Hepatocyte (in vitro differentiated cells): ENCODE results near the gene CRYBG2. TPM values are rescaled to one million over a fixed set of nuclear protein-coding genes. Genes with fewer than 3 reads are reported as not detected.

Experiments used
- DNase-seq: peaks from one replicate; pipeline ENCODE4 v3.0.0-alpha.2; 2016; ENCODE audit warnings: low spot score
- H2AFZ ChIP-seq: fragments of 200-600 bp; sonication (generic); 2 replicates; pipeline ENCODE4 v1.6.0; 2016; ENCODE audit warnings: antibody characterized with exemption, mild to moderate bottlenecking
- H3K27ac ChIP-seq: fragments of 200-600 bp; sonication (generic); 2 replicates; pipeline ENCODE4 v1.5.1; 2016; ENCODE audit warnings: mild to moderate bottlenecking
- H3K27me3 ChIP-seq: fragments of 200-600 bp; sonication (generic); 2 replicates; pipeline ENCODE4 v1.6.1; 2016
- H3K36me3 ChIP-seq: fragments of 200-600 bp; sonication (generic); replicated peaks from 2 replicates; pipeline ENCODE4 v1.5.1; 2016; ENCODE audit warnings: low read depth; ENCODE audit not compliant: insufficient read depth
- H3K4me1 ChIP-seq: fragments of 200-600 bp; sonication (generic); 2 replicates; pipeline ENCODE4 v1.5.1; 2016; ENCODE audit warnings: mild to moderate bottlenecking, moderate library complexity; ENCODE audit not compliant: insufficient read depth
- H3K4me2 ChIP-seq: fragments of 200-600 bp; sonication (generic); 2 replicates; pipeline ENCODE4 v1.6.0; 2016
- H3K4me3 ChIP-seq: fragments of 200-600 bp; sonication (generic); 2 replicates; pipeline ENCODE4 v1.5.1; 2016; ENCODE audit warnings: mild to moderate bottlenecking
- H3K79me2 ChIP-seq: fragments of 200-600 bp; sonication (generic); 2 replicates; pipeline ENCODE4 v1.6.0; 2017; ENCODE audit warnings: mild to moderate bottlenecking
- H3K9me2 ChIP-seq: fragments of 200-600 bp; sonication (generic); replicated peaks from 2 replicates; pipeline ENCODE4 v1.6.0; 2017; ENCODE audit warnings: mild to moderate bottlenecking; ENCODE audit not compliant: insufficient read depth
- H3K9me3 ChIP-seq: fragments of 200-600 bp; sonication (generic); 2 replicates; pipeline ENCODE4 v1.5.1; 2016; ENCODE audit warnings: low read depth, mild to moderate bottlenecking
- H4K20me1 ChIP-seq: fragments of 200-600 bp; sonication (generic); 2 replicates; pipeline ENCODE4 v1.6.0; 2016; ENCODE audit warnings: mild to moderate bottlenecking; ENCODE audit not compliant: insufficient read depth, poor library complexity, severe bottlenecking
- EZH2 ChIP-seq: fragments of 200-600 bp; sonication (generic); IDR thresholded peaks from 2 replicates; pipeline ENCODE4 v1.6.1; 2016; ENCODE audit warnings: antibody characterized with exemption, mild to moderate bottlenecking, borderline replicate concordance
- EZH2phosphoT487 ChIP-seq: fragments of 200-600 bp; sonication (generic); IDR thresholded peaks from one replicate; pipeline ENCODE4 v1.6.1; 2018; ENCODE audit warnings: antibody characterized with exemption, mild to moderate bottlenecking, low read depth, moderate library complexity; ENCODE audit not compliant: unreplicated experiment, severe bottlenecking
- WGBS: methylation state at CpG from one replicate; pipeline ENCODE4 v1.1.6; 2016; ENCODE audit warnings: low lambda C conversion rate; ENCODE audit errors: missing lambda C conversion rate; 5-methylcytosine and 5-hydroxymethylcytosine counted together
- polyA plus RNA-seq: library from polyadenylated mRNA; unstranded; fragments of >200 nt; fragmentation: Nextera tagmentation; extraction: Ambion mirVana; gene quantifications from 2 replicates; pipeline ENCODE4 v1.2.1, GENCODE V29; 2016
- total RNA-seq: library from RNA; depleted of rRNA; stranded (reverse); fragments of >200 nt; gene quantifications from 2 replicates; pipeline ENCODE4 v1.2.3, GENCODE V29; 2014
- TF ChIP-seq, protein P1 (sequence below): fragments of 200-600 bp; sonication (generic); IDR thresholded peaks from 2 replicates; pipeline ENCODE4 v1.5.1; 2016; ENCODE audit warnings: antibody characterized with exemption, mild to moderate bottlenecking; ENCODE audit not compliant: poor library complexity

CRYBG2 gene
- total and polyA plus RNA-seq, 2 experiments from 2014 or later = 15.6 to 20.1 TPM

GRCh38 chr1:26344147-26344920 is 9.6 kb downstream of the CRYBG2 start:
- Histone ChIP-seq H3K4me1 (no peaks in the 10 kb centered on the region), H3K27ac (no peak overlapping the region), H3K36me3 (no peaks in the 10 kb centered on the region), H3K4me3 (no peak overlapping the region), H3K27me3 (no peaks in the 10 kb centered on the region), H4K20me1 (no peaks in the 10 kb centered on the region), H2AFZ (no peak overlapping the region), H3K9me3 (no peaks in the 10 kb centered on the region), H3K79me2 (no peaks in the 10 kb centered on the region), H3K9me2 (no peaks in the 10 kb centered on the region), H3K4me2 (no peak overlapping the region)
- 98% methylated on average over 15 of the region's 15 CpGs for WGBS
- TF ChIP-seq, protein P1, sequence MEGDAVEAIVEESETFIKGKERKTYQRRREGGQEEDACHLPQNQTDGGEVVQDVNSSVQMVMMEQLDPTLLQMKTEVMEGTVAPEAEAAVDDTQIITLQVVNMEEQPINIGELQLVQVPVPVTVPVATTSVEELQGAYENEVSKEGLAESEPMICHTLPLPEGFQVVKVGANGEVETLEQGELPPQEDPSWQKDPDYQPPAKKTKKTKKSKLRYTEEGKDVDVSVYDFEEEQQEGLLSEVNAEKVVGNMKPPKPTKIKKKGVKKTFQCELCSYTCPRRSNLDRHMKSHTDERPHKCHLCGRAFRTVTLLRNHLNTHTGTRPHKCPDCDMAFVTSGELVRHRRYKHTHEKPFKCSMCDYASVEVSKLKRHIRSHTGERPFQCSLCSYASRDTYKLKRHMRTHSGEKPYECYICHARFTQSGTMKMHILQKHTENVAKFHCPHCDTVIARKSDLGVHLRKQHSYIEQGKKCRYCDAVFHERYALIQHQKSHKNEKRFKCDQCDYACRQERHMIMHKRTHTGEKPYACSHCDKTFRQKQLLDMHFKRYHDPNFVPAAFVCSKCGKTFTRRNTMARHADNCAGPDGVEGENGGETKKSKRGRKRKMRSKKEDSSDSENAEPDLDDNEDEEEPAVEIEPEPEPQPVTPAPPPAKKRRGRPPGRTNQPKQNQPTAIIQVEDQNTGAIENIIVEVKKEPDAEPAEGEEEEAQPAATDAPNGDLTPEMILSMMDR = no peak
- TF ChIP-seq EZH2phosphoT487 = no peak
- TF ChIP-seq EZH2 = no peak
- no peak for DNase-seq

DNA sequence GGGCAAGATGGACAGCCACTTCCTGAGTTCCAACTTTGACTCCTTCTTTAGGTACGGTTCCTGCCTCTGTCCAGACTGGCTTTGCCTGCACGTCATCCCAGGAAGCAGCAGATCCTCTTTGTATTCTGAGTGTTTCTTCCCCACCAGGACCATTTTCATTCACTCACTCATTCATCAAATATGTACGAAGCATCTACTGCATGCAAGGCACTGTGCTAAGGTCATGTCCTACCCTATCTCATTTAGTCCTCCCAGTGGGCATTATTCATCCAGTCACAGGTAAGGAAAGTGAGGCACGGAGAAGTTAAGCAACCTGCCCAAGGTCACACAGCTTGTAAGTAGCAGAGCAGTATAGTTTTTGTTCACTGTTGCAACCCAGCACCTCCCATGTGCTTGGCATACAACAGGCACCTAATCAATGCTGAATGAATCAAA is 13.9 kb downstream of the CRYBG2 start:
- H3K79me2 ChIP-seq = no peaks in the 10 kb centered on the region
- H2AFZ ChIP-seq = no peak overlapping the region
- no peaks in the 10 kb centered on the region for H3K4me1 ChIP-seq
- no peaks in the 10 kb centered on the region for H3K36me3 ChIP-seq
- H3K9me3 ChIP-seq = no peaks in the 10 kb centered on the region
- no peak for DNase-seq
- TF ChIP-seq, protein P1 = no peak
- no peak for TF ChIP-seq EZH2phosphoT487
- TF ChIP-seq EZH2 = no peak
- whole genome bisulfite sequencing = 84% methylated on average over 4 of the region's 4 CpGs
- H3K4me3 ChIP-seq = no peak overlapping the region
- no peaks in the 10 kb centered on the region for H4K20me1 ChIP-seq
- H3K9me2 ChIP-seq = no peaks in the 10 kb centered on the region
- H3K27ac ChIP-seq = no peak overlapping the region
- H3K4me2 ChIP-seq = no peak overlapping the region
- no peaks in the 10 kb centered on the region for H3K27me3 ChIP-seq

DNA sequence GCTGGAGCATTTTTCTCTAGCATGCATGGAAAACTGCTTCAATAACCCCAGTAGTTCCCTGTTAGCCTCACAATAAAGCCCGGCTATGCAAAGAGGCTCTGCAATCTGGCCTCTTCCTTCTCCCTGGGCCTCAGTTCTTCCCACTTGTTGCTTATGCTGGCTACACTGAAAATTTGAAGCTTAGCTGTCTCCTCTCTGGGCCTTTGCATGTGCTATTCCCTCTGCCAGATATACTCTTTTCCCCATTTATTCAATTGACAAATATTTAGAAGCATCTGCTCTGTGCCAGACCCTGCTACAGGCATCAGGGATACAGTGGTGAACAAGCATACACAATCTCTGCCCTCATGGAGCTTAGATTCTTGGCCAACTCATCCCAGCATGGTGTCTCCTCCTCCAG is 15.3 kb downstream of the CRYBG2 start:
- Histone ChIP-seq H2AFZ (no peak overlapping the region), H4K20me1 (no peaks in the 10 kb centered on the region), H3K27ac (no peak overlapping the region), H3K9me3 (no peaks in the 10 kb centered on the region), H3K4me1 (no peaks in the 10 kb centered on the region), H3K4me2 (no peak overlapping the region), H3K27me3 (no peaks in the 10 kb centered on the region), H3K79me2 (no peaks in the 10 kb centered on the region), H3K9me2 (no peaks in the 10 kb centered on the region), H3K4me3 (no peak overlapping the region), H3K36me3 (no peaks in the 10 kb centered on the region)
- no peak for DNase-seq
- TF ChIP-seq, protein P1 = no peak
- TF ChIP-seq EZH2 (no peak), EZH2phosphoT487 (no peak)
- 87% methylated on average over 1 of the region's 1 CpG for WGBS
